ENCODE results near the gene CHST8.

GRCh38 chr19:33678796-33679585 lies 57.2 kb downstream of the CHST8 start:
- TF ChIP-seq, protein P1, sequence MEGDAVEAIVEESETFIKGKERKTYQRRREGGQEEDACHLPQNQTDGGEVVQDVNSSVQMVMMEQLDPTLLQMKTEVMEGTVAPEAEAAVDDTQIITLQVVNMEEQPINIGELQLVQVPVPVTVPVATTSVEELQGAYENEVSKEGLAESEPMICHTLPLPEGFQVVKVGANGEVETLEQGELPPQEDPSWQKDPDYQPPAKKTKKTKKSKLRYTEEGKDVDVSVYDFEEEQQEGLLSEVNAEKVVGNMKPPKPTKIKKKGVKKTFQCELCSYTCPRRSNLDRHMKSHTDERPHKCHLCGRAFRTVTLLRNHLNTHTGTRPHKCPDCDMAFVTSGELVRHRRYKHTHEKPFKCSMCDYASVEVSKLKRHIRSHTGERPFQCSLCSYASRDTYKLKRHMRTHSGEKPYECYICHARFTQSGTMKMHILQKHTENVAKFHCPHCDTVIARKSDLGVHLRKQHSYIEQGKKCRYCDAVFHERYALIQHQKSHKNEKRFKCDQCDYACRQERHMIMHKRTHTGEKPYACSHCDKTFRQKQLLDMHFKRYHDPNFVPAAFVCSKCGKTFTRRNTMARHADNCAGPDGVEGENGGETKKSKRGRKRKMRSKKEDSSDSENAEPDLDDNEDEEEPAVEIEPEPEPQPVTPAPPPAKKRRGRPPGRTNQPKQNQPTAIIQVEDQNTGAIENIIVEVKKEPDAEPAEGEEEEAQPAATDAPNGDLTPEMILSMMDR (IDR thresholded peaks at IDR 0.05; ENCODE audit: insufficient read depth, low read length, poor library complexity, severe bottlenecking), result no peak
- no peak for TF ChIP-seq EZH2phosphoT487 (conservative IDR thresholded peaks at IDR 0.05; ENCODE audit: low read length)
